GM12865 (cell line): Measurements from ENCODE around the gene MRTFA.

Source experiments
- DNase-seq: peaks from one replicate; pipeline ENCODE4 v3.0.0; 2010; ENCODE audit warnings: low read depth
- H3K4me3 ChIP-seq: 2 replicates; pipeline ENCODE4 v1.5.1; 2011; ENCODE audit warnings: mild to moderate bottlenecking, low read depth, low read length, control low read depth
- TF ChIP-seq, protein P1 (sequence below): IDR thresholded peaks from 2 replicates; pipeline ENCODE4 v1.5.1; 2011; ENCODE audit warnings: low read length, control low read depth, low read depth, inconsistent platforms; ENCODE audit not compliant: insufficient read depth; ENCODE audit errors: missing control alignments

The MRTFA gene

DNA sequence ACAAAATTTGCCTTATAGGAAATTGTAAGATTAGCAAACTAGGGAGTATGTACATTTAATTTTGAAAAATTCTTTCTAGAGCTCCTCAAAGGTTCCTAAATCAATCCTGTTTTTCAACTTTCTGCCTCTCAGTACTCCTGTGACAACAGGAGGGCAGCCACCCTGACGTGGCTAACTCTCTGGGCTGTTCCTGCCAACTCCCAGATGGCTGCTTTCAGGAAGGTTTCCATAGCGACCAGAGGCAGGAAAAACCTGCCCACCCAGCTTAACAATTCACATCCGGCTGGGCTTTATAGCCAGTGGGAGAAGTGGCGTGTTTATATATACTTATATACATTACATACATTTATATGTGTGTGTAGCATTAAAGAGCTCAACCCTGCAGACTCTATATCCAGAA, 239.6 kb downstream of the MRTFA start:
- TF ChIP-seq, protein P1, sequence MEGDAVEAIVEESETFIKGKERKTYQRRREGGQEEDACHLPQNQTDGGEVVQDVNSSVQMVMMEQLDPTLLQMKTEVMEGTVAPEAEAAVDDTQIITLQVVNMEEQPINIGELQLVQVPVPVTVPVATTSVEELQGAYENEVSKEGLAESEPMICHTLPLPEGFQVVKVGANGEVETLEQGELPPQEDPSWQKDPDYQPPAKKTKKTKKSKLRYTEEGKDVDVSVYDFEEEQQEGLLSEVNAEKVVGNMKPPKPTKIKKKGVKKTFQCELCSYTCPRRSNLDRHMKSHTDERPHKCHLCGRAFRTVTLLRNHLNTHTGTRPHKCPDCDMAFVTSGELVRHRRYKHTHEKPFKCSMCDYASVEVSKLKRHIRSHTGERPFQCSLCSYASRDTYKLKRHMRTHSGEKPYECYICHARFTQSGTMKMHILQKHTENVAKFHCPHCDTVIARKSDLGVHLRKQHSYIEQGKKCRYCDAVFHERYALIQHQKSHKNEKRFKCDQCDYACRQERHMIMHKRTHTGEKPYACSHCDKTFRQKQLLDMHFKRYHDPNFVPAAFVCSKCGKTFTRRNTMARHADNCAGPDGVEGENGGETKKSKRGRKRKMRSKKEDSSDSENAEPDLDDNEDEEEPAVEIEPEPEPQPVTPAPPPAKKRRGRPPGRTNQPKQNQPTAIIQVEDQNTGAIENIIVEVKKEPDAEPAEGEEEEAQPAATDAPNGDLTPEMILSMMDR = no peak
- no peak for DNase-seq
- no peak overlapping the region for H3K4me3 ChIP-seq

DNA sequence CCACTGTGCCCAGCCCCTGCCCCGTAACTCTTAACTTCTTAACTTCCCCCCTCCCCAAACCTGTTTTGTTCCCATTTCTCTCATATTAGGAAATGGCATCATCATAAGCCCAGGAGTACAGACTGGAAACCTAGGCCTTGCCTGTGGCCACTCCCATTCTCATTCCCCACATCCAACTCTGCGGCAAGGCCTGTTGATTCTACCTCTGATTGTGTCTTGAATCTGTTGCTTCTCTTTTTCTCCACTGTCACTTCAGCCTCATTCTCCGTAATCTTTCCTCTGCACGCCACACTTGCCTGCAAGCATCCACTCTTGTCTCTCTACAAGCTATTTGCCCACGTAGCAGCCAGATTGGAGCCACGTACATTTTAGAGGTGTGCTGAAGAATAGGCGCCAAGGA, 240.9 kb downstream of the MRTFA start:
- no peak overlapping the region for H3K4me3 ChIP-seq
- no peak for DNase-seq
- TF ChIP-seq, protein P1 = no peak

DNA sequence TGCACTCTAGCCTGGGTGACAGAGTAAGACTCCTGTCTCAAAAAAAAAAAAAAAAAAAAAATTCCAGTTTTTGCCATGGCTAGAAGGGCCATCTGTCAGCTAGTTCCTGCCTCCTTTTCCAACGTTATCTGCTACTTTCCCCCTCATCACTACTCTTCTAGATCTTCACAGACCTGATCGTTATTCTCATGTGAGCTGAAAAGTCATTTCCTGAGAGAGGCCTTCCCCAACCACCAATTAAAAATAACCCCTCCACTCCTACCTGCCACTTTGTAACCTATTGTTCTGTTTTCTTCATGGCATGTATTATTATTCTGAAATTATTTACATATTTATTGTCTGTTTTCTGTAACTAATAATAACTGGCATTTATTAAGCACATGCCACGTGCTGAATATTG, 241.9 kb downstream of the MRTFA start:
- no peak overlapping the region for H3K4me3 ChIP-seq
- no peak for DNase-seq
- TF ChIP-seq, protein P1 = no peak

DNA sequence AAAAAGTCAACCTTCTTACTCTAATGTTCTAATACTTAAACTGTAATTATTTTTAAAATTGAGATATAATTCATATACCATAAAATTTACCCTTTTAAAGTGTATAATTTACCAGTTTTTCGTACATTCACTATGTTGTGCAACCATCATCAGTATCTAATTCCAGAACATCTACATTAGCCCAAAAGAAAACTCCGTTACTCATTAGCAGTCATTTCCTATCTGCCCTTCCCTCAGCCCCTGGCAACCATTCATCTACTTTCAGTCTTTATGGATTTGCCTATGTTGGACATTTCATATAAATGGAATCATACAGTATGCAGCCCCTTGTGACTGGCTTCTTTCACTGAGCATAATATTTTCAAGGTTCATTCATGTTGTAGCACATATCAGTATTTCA, 243.9 kb downstream of the MRTFA start:
- TF ChIP-seq, protein P1 = no peak
- no peak overlapping the region for H3K4me3 ChIP-seq
- no peak for DNase-seq

DNA sequence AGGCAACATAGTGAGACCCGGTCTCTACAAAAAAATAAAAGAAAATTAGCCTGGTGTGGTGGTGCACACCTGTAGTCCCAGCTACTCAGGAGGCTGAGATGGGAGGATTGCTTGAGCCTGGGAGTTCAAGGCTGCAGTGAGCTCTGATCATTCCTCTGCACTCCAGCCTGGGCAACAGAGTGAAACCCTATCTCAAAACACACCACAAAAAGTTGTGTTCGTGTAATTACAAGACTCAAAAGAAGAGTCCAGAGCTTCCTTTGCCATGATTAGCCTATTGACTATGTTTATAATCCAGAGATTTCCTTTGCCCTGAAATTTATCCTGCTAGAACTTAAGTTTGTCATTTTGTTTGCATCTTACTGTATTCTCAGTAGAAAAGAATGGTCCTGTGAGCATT, 245.1 kb downstream of the MRTFA start:
- DNase-seq = no peak
- TF ChIP-seq, protein P1 = no peak
- no peak overlapping the region for H3K4me3 ChIP-seq

DNA sequence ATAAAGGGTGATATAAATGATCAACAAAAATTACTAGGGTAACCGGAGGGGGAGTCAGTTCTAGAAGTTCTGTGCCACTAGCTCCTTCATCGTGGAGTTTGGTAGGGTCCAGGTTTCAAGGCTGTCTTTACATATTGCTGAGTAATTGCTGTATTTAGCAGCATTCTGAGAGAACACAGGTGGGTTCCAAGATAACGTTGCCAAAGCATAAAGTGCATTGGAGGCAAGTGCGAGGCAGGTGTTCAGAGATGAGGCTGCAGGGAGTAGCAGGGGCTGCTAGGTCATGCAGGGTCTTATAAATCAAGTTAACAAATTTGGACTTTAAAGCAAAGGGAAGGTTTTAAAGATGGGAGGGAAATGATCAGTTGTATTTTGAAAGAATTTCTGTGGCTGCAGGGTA, 248.3 kb downstream of the MRTFA start:
- no peak overlapping the region for H3K4me3 ChIP-seq
- TF ChIP-seq, protein P1 = no peak
- DNase-seq = no peak

DNA sequence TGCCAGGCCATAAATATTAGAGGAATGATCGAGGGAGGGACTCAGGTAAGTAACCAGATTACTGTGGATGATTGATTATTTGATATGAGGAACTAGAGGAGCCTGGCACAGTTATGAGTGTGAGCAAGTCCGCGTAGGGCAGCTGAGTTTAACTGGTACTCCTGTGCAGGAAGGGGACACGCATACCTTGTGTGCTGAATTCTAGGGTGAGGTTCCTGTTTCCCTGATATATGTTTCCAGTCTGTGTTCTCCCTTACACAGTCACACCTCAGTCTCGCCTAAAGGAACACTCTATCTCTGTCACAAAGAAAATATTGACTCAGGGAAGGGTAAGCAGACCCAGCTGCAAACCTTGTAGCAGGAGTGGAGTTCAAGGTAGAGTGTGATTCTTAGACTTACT, 248.8 kb downstream of the MRTFA start:
- H3K4me3 ChIP-seq = no peak overlapping the region
- no peak for DNase-seq
- TF ChIP-seq, protein P1 = no peak
